DMS 273 (cell line): Measurements from ENCODE around the gene CLEC2L.
"Not testable (repeated sequence)": the region's sequence is repeated elsewhere in the genome, so short reads cannot be mapped to it uniquely, and the experiment has no call there.

Experiments
- DNase-seq: peaks from one replicate; lab custom pipeline; 2025; ENCODE audit not compliant: unreplicated experiment; lab: John Stamatoyannopoulos, UW

Gene CLEC2L

GRCh38 chr7:139553991-139554700 lies 30.7 kb downstream of the CLEC2L start:
- not testable (repeated sequence) for DNase-seq

- no peak for DNase-seq
Measured at GRCh38 chr7:139557857-139558581, 34.5 kb downstream of the CLEC2L start.

GRCh38 chr7:139559364-139560105 lies 36.0 kb downstream of the CLEC2L start:
- no peak for DNase-seq

- DNase-seq: no peak
Measured at GRCh38 chr7:139560199-139560598, 36.7 kb downstream of the CLEC2L start.

- DNase-seq: peak; percentile 53
Measured at GRCh38 chr7:139560678-139561077, 37.2 kb downstream of the CLEC2L start.

GRCh38 chr7:139562491-139562890 lies 39.0 kb downstream of the CLEC2L start:
- DNase-seq: no peak

- DNase-seq: no peak
Measured at GRCh38 chr7:139562961-139563565, 39.6 kb downstream of the CLEC2L start.

- DNase-seq: no peak
Measured at GRCh38 chr7:139563856-139564255, 40.4 kb downstream of the CLEC2L start.

GRCh38 chr7:139566075-139566474 lies 42.6 kb downstream of the CLEC2L start:
- no peak for DNase-seq

GRCh38 chr7:139566736-139567646 lies 43.5 kb downstream of the CLEC2L start:
- DNase-seq: no peak

- no peak for DNase-seq
Measured at GRCh38 chr7:139567647-139568345, 44.3 kb downstream of the CLEC2L start.

GRCh38 chr7:139568346-139568675 lies 44.8 kb downstream of the CLEC2L start:
- DNase-seq: no peak

GRCh38 chr7:139568813-139569490 lies 45.5 kb downstream of the CLEC2L start:
- DNase-seq: no peak

- DNase-seq: peak; percentile 31
Measured at GRCh38 chr7:139570119-139570518, 46.6 kb downstream of the CLEC2L start.

GRCh38 chr7:139570626-139571025 lies 47.1 kb downstream of the CLEC2L start:
- DNase-seq: no peak

- no peak for DNase-seq
Measured at GRCh38 chr7:139571190-139571589, 47.7 kb downstream of the CLEC2L start.

GRCh38 chr7:139571651-139572050 lies 48.2 kb downstream of the CLEC2L start:
- DNase-seq: no peak

- DNase-seq: no peak
Measured at GRCh38 chr7:139572071-139572470, 48.6 kb downstream of the CLEC2L start.

- DNase-seq: no peak
Measured at GRCh38 chr7:139572704-139573385, 49.4 kb downstream of the CLEC2L start.
